Neural cell (in vitro differentiated cells): ENCODE data around the gene POLR1E.

ENCODE experiments used
- CTCF ChIP-seq: fragments of 450-650 bp; IDR thresholded peaks from 2 replicates; pipeline ENCODE4 v1.5.1; 2014; ENCODE audit warnings: antibody characterized with exemption, mild to moderate bottlenecking, moderate library complexity; ENCODE audit not compliant: poor library complexity, severe bottlenecking
- EZH2 ChIP-seq: fragments of 200-600, 300-800 bp; shearing (Covaris generic), sonication (generic); IDR thresholded peaks from 2 replicates; pipeline ENCODE4 v1.6.1; 2014; ENCODE audit warnings: antibody characterized with exemption, low read length, borderline replicate concordance, mild to moderate bottlenecking; ENCODE audit not compliant: insufficient read depth, poor library complexity, severe bottlenecking
- POLR2AphosphoS5 ChIP-seq: IDR thresholded peaks from 2 replicates; pipeline ENCODE4 v1.6.1; 2012
- RAD21 ChIP-seq: fragments of 450-650 bp; conservative IDR thresholded peaks from 2 replicates; pipeline ENCODE4 v1.6.1; 2014; ENCODE audit warnings: antibody characterized with exemption, mild to moderate bottlenecking, moderate library complexity

- TF ChIP-seq CTCF: no peak
- no peak for TF ChIP-seq EZH2
- TF ChIP-seq RAD21: no peak
- TF ChIP-seq POLR2AphosphoS5: no peak
Observed at GRCh38 chr9:37541465-37541864, 55.7 kb downstream of the POLR1E start.
